ENCODE measurements around the gene SDF4. TPM values are rescaled to one million over a fixed set of nuclear protein-coding genes. Genes with fewer than 3 reads are reported as not detected.

The SDF4 gene
- total RNA-seq, 1 donor from 2014 or later = 54.2 TPM

GRCh38 chr1:1213345-1214265 is 18.2 kb downstream of the SDF4 start, which contains the start of gene TNFRSF4:
Gene TNFRSF4, minus strand, starts transcription at chr1:1214153. Its CDS starts 26 bp downstream, at chr1:1214127.
- no peak for DNase-seq (ENCODE audit: low spot score)

GRCh38 chr1:1212780-1213344 is 18.9 kb downstream of the SDF4 start:
- no peak for DNase-seq (ENCODE audit: low spot score)

GRCh38 chr1:1211541-1212441 is 20.0 kb downstream of the SDF4 start:
- no peak for DNase-seq (ENCODE audit: low spot score)

GRCh38 chr1:1210726-1211540 is 20.9 kb downstream of the SDF4 start:
- no peak for DNase-seq (ENCODE audit: low spot score)

- no peak for DNase-seq (ENCODE audit: low spot score)
Measured at GRCh38 chr1:1208713-1209433, 22.9 kb downstream of the SDF4 start.

DNA sequence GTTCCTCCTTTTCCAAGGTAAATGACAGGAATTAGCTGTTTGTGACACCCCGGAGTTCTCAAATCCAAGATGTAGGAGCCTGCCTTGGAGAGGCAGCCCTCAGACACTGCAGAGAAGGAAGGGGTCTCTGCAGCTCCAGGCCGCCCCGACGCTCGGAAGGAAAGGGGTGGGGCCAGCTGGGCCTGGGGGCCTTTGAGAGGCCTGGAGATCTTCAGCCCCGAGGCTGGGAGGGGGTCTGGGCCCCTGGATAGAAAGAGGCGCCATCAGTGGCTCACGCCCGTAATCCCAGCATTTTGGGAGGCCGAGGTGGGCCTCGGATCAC is 24.3 kb downstream of the SDF4 start:
- no peak for DNase-seq (ENCODE audit: low spot score)

- DNase-seq (ENCODE audit: low spot score) = no peak
Measured at GRCh38 chr1:1206966-1207531, 24.8 kb downstream of the SDF4 start.

DNA sequence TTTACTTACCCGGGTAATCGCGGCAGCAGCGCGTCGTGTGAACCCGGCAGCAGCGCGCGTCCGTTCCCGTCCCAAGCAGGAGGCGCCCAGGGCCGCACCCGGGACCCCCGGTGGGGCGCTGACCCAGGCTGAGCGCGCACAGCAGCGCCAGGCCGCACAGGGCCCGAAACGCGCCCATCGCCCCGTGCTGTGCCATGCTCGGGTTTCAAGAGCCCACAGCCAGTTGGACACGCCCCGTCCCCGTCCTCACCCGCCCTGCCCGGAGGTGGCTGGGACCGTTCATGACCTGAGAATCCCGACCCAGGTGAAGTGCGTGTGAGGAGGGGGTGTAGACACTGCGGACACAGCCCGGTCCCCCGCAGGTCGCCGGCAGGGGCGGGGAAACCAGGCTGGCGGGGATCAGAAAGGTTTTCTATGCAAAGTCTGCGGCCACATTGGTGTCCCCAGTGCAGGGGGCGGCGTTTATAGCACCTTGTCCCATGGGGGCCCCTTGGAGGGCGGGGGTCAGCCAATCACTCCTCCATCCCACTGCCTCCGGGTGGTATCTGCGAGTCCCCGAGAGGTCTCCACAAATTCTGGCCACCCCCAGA is 25.3 kb downstream of the SDF4 start, which contains the start of gene TNFRSF18:
TNFRSF18 (minus strand) TSS at position 217 of the 590 bp plus-strand sequence; CDS start at position 196, 21 bp downstream.
- no peak for DNase-seq (ENCODE audit: low spot score)

DNA sequence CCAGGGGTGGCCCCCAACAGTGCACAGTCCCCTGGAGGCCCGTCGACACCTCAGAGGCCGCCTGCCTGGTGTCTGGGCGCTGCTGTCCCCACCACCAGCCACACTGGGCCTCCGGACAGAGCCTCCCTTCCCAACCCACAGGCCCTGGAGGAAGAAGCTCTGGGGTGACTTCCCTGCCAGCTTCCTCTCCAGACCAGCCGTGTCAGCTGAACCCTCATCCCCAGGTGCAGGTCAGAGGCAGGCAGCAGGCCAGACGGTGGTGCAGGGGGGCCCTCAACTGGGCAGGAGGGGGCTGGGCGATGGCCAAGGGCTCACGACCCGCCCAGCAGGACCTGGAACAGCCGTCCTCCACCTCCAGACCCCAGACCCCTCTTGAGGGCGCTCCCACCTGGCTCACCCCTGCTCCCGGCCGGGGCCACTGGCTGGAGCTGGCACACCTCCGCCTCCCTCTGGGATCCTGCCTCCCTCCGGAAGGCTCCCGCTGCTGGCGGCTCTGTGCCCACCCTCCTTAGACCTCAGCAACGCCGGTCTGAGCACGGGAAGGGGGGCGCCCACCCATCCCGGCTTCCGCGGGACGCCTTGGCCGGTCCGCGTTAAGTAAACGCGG is 25.9 kb downstream of the SDF4 start:
- no peak for DNase-seq (ENCODE audit: low spot score)

DNA sequence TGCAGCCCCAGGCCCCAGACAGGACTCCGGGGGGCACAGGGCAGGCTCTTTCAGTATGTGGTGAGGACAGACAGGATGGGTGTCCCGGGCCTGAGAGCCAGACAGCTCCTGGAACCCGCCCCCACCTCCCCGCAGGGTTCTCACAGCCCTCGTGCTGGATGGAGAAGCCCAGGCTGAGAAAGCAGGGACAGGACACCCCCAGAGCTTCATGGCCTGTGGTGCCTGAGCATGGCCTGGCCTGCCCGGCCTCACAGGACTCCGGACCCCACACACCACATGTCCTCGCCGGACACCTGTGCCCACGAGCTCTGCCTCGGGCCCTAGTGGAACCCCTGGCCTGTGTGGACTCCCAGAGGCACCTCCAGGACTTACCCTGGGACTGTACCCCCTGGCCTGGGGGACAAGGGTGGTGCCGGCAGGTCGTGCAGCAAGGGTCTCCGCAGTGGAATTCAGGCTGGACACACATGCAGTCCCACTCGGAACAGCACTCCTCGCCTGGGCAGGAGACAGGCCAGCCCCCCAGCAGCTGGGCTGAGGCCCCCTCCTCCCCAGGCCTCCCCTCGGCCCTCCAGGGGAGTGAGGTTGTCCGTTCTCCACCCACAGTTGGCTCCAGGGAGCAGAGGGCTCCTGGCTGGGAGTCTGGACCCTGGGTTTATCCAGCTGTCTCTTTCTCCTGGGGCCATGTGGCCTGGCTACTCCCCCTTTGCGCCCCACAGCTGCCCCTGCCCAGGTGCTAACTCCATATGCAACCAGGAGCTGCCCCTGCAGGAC is 26.6 kb downstream of the SDF4 start:
- DNase-seq (ENCODE audit: low spot score) = no peak

DNA sequence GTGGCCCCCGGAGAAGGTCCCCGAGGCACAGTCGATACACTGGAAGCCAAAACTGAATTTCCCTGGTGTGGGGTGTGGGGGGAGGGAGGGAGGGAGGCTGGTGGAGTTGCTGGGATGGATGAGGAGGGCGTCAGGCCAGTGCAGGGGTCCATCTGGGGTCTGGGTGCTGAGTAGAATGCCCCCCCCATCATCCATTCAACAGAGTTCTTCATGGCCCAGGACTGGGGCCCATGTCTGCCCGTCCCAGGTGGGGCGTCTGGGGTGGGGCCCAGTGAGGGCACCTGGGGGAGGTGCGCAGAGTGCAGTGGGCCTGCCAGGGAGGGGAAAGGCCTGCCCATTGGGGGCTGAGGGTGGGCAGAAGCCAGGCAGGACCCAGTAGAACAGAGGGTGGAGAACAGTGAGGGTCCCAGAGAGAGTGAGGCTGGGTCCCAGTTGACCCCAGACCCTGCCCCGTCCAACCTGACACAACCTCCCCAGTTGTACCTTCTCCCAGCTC is 27.3 kb downstream of the SDF4 start:
- DNase-seq (ENCODE audit: low spot score) = no peak

DNA sequence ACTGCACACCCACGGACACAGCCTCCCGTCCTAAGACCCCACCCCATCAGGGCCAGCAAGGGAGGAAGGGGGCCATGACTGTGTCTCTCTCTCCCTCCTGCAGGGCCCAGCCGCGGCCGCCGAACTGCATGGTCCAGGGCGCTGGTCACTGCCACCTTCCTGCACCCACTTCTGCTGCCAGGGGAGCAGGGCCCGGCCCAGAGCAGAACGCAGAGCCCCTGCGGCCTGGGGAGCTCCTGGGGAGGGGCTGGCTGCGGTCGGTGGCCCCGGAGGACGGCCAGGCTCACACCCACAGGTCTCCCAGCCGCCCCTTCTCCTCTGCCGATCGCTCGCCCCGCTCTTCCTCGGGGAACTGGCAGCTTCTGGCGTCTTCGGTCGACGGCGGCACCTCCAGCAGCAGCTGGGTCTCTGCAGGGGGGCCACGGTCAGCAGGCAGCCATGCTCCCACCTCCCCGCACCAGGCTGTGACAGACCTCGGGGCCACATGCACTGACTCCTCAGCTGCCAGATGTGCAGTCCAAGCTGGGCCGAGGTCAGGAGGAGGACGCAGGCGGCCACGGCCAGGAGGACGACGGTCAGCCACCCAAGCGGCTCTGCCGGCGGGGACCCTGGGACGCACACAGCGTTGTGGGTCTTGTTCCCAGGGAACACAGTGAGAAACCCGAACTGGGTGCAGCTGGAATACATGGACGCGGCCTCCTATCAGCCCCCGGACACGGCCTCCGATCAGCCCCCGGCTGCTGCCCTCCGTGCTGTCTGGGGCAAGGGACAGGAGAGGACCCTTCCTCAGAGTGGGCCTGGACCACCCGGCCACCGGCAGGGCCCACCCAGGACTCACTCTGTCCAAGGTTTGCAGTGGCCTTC is 28.0 kb downstream of the SDF4 start:
- DNase-seq (ENCODE audit: low spot score) = no peak

- peak; percentile 10 for DNase-seq (ENCODE audit: low spot score)
Measured at GRCh38 chr1:1202831-1203560, 28.8 kb downstream of the SDF4 start.

DNA sequence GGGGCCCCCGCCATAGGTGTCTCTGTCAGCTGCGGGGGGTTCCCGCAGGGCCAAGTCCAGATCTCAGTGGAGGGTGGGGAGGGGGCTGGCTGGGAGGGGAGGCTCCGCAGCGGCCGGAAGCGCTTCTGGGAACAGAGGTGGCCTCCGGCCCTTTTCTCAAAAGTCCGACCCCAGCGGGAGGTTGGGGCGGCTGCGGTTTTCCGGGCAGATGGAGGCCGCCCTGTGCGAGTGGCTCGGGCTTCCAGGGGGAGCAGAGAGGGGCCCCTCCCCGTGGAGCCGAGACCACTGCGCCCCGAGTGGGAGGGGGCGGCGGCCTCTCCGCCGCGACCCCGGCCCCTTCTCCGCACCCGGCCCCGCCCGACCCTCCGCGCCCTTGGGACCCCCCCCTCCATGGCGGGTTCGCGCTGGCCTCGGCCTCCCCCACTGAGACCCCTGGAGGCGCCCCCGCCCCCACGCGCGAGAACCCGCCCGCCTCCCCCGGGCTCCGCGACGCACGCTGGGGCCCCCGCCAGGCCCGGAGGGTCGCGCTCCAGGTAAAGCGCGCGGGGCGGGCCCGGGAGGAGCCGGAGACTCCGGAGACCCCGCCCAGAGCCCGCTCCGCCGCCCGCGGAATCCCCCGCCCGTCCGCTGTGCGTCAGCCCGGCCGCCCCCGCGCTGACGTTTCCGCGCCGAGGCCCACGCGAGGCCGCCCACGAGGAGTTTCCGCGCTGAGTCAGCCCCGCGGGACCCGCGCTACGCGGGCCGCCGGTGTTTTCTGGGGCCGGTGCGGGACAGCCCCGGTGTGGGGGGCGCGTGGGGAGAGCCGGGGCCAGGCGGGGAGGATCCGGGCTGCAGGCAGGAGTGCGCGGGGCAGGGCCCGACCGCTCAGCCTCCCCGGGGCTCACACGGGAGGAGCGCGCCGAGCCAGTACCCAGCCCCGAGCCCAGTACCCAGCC is 30.7 kb downstream of the SDF4 start:
- peak; percentile 37 for DNase-seq (ENCODE audit: low spot score)
